Ammon's horn (tissue), 1 donor: ENCODE measurements around the gene GSTA3.
"Not testable (repeated sequence)": the region's sequence is repeated elsewhere in the genome, so short reads cannot be mapped to it uniquely, and the experiment has no call there.

ENCODE experiments used
- DNase-seq: peaks from one replicate; pipeline ENCODE4 v3.0.0-alpha.2; 2016; ENCODE audit warnings: low spot score

Gene GSTA3

DNA sequence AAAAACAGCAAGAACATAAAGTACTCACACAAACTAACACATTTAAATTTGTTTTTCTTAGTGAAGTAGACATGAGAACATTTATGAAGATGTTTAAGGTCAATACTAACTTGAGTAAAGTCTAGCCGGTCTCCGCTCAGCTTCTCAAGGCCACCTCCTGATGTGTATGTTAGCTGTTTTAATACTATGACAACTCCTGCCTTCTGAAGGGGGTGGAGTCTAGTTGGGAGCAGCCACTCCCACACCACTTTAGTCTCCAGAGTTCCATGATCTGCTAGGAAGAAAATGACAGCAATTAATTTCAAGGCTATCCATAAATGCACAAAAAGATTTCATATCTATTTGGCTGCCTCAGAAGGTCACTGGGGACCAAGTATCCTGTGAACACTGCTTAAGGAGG lies at the start of gene GSTA3:
TSS of gene GSTA3 (minus strand) at position 168 of the 400 bp plus-strand sequence. CDS start 3,864 bp downstream, outside the sequence.
- DNase-seq, result no peak

DNA sequence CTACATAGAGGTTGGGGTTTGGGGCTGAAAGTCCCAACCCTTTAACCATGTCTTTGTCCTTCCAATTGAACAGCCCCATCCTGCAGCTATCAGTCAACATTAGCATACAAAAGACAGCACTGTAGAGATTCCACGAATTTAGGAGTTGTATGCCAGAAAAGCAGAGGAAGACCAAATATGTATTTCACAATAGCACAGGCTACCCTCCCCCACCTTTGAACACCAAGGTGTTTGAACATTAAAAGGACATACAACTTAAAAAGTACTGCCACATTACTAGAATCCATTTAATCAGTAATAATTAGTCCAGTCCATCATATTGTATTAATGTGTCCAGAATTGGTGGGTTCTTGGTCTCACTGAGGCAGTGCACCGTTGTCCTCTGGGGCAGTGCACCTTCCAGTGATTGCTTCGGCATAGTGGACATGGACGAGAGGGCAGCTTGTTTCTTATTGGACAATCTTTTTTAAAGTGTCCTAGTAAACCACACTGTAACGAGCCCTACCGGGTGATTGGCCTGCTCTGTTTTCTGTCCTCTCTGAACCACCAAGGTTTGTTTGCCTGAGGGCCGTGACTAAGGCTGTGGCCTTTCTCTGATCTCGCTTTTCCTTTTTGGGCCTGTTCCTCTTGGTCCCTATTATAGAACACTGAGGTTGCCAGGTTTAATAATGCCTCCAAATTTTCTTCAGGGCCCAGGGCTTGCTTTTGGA lies 49.2 kb upstream of the GSTA3 start:
- no peak for DNase-seq

DNA sequence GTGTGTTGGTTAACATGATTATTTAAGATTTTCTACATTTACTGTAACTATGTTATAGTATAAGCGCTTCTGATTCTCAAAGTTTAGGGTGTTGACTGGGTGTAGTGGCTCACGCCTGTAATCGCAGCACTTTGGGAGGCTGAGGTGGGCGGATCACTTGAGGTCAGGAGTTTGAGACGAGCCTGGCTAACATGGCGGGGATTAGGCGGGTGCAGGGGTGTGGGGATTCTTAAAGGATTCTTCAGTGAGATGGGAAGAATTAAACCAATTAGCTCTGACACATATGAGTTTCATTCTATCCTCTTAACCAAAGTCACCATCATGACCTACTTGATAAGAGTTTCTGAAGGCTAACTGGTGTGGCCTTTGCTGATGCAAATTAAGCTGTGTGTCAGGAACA lies 46.4 kb upstream of the GSTA3 start:
- no peak for DNase-seq

DNA sequence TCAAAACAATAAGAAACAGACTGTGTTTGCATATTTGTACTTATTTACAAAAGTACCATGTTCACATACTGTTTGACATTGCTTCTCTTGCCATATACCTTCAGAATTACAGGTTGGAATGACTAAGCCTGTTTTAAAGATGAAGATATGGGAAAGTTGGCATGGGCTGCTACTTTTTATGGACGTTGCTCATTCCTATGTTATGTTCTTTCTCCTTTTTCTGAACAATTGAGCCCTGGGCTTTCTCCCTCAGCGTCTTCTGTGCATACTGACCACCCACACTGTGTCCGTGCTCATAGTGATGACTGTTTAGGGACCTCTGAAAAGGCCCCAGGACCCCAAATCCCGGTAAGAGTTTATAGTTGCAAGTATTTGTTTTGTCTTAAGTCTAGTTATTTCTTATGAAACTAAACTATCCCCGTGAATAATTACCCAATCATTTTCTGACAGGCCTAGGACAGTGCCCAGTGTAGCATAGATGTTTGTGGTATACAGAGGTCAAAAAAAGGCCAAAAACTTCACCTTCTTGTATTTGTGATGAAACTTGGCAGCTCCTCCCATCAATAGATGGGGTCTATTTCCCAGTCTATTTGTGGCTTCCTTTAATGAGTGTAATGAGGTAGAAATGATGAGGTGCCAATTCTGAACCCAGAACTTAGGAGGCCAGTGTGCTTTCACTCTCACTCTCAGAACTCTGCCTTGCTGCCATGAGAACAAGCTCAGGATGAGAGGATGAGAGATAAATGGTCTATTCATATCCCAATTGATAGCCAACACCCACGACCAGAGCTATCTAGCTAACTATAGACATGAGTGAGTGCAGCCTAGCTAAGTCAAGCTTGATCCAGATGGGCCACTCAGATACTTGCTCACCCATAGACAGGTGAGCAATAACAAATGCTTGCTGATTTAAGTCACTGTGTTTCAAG lies 44.7 kb upstream of the GSTA3 start:
- DNase-seq, result no peak

- no peak for DNase-seq
Measured at GRCh38 chr6:52946306-52946705, 36.8 kb upstream of the GSTA3 start.

DNA sequence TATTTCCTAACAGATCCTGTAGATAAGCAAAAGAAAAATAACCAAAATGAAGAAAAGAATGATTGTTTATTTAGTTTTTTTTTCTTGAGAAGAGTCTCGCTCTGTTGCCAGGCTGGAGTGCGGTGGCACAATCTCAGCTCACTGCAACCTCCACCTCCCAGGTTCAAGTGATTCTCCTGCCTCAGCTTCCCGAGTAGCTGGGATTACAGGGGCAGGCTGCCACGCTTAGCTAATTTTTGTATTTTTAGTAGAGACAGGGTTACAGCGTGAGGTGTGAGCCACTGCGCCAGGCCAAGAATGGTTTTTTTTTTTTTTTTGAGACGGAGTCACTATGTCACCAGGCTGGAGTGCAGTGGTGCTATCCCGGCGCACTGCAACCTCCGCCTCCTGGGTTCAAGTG lies 33.3 kb upstream of the GSTA3 start:
- DNase-seq, result not testable (repeated sequence)

GRCh38 chr6:52942221-52942620 lies 32.7 kb upstream of the GSTA3 start:
- DNase-seq, result no peak

DNA sequence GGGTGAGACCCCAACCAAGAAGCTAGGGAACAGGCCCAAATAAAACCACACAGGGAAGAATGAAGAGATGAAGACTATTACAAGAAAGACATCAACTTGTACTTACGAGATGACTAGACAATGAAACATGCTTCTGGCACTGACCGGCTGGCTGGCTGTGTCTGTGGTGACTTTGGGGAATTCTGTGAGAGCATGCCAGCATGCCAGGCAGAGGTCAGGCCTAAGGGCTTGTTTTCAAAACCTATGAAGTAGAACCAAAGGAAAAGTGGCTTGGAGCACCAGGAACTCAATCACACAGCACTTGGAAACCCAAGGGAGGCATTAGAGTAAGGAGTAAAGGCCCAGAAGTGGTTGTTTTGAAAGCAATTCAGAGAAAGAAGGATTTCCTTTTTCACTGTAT lies 28.4 kb upstream of the GSTA3 start:
- no peak for DNase-seq

- no peak for DNase-seq
Measured at GRCh38 chr6:52933778-52934177, 24.3 kb upstream of the GSTA3 start.

GRCh38 chr6:52931351-52931750 lies 21.9 kb upstream of the GSTA3 start:
- no peak for DNase-seq

DNA sequence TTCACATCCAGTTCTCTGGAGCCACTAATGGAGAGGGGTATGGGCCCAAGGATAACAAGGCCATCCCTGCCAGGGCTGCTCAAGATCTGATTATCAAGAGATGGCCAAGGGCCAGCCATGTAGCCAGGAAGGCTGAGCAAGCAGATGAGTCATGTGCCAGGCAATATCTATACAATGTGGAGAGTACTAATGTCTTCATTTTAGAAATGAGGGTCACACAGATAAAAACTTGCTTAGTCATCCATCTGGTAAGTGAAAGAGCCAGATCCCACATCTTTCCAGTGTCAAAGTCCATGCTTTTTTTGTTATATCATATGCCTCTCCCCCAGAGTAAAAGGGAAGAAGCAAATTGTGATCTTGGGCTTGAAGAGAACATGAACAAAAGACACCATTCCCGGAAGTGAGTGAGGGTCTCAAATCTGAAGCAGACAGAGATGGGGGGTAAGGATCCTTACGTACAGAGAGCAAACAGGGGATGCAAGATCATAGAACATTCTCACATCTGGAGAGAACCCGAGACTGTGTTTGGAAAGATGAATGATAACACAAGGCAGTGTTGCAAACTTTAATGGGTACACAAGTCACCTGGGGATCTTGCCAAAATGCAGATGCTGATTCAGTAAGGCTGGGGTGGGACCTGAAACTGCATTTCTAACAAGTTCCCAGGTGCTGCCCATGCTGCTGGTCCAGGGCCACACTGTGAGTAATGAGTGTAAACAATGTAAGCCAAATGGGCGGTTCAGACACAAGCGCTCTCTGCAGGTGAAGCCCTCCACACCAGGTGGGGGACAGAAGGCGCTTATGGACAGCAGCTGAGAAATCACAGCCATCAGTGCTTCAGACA lies 20.0 kb upstream of the GSTA3 start:
- DNase-seq, result no peak

- no peak for DNase-seq
Measured at GRCh38 chr6:52927451-52927850, 18.0 kb upstream of the GSTA3 start.

DNA sequence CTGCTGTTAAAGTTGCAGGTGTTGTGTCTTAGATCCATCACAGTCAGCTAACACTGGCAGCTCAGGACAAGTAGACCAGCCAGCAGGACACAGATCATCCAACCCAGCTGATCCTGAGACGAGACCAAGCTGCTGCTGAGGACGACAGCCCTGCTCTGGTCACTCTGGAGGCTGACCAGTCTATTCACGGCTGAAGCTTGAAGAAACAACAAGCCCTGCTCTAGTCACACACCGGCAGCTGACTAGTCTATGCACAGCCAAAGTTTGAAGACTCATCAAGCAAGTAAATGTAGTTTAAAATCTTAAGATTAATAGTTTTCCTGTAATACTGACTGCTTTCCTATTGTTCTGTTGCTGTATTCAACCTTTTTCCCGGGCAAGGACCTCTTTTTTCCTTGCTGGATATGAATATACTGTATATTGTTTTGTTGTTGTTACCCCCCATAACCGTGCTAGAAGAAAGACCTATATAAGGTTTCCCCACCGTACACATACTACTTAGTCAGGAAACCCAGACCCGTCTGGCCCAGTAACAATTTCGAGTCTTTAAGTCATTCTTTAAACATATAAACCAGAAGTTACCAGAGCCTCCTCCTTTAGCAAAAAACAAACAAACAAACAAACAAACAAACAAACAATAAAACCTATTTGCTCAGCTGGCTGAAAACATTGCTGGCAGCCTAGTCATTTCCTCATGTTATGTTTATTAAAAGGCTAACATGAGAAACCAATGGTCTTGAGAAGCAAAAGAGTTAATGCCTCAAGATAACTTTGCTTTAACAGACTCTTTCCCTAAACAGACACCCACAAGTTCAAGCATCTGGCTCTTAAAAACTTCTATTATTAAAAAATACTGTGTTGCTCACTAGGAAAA lies 16.7 kb upstream of the GSTA3 start:
- no peak for DNase-seq

DNA sequence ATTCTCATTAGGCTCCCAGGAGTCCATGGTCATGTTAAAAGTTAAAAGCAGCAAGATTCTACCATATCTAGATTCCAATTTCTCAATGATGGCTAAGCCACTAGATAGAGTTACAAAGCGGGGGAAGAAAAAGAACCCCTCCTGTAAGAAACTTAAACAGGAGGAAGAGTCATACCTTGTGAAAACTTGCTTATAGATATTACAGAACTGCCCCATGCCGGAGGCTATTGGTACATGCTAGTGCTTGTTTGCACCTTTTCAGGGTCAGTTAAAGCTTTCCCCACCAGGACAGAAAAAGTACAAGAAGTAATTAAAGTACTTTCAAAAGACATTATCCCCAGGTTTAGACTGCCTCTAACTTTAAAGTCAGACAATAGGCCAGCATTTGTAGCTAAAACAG lies 15.5 kb upstream of the GSTA3 start:
- no peak for DNase-seq

DNA sequence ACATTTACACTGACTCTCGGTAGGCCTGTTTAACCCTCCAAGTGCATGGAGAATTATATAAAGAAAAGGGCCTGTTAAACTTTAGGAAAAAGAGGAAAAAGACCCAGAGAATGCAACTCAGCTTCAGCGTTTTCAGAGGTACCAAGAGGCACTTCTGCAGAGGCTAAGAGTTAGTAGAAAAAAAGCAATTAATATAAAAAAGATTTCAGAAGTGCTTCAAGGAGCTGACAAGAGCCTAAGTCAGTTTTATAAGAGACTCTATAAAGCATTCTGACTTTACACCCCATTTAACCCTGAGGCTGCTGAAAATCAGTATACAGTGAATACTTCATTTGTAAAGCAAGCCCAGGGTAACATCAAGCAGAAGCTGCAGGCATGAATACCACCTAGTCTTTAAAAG lies 14.2 kb upstream of the GSTA3 start:
- not testable (repeated sequence) for DNase-seq

DNA sequence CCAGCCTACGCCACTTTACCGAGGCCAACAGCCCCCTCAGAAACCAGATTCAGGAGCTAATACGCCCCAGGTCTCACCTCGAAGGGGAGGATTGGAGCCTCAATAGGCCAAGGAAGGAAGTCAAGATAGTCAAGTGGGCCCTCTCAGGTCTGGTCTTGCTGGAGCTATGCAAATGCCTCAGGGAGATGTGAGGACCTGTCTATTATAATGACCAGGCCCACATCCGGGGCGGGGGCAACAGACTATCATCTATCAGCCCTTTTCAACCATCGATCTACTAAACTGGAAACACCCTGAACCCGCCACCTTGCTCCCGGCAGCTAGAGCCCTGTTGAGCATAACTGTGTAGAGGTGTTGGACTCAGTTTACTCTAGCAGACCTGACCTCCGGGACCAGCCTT lies 12.7 kb upstream of the GSTA3 start:
- DNase-seq, result no peak

- no peak for DNase-seq
Measured at GRCh38 chr6:52921743-52922142, 12.2 kb upstream of the GSTA3 start.

DNA sequence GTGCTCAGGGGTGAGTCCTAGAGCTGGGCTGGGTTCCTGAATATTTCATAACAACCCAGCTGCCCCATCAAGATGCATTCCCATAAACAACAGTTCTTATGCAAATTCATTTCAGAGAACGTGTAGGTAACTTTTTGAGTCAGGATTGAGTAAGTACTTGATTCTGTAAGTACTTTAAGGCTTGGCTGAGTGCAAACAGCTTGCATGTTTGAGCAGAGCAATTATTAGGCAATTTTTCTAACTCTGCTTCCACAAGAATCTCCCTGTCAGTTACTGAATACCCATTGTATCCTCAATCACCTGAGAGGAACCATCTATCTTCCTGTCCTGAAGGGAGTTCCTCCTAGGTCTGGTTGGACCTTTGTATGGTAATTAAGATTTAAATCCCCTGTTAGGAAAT lies 10.0 kb upstream of the GSTA3 start:
- not testable (repeated sequence) for DNase-seq

- not testable (repeated sequence) for DNase-seq
Measured at GRCh38 chr6:52918771-52919170, 9.3 kb upstream of the GSTA3 start.

- DNase-seq, result not testable (repeated sequence)
Measured at GRCh38 chr6:52918027-52918686, 8.7 kb upstream of the GSTA3 start.

GRCh38 chr6:52914516-52914915 lies 5.0 kb upstream of the GSTA3 start:
- no peak for DNase-seq
